K562 (cell line): ENCODE data around the gene UNC93B1. TPM values are rescaled to one million over a fixed set of nuclear protein-coding genes. Genes with fewer than 3 reads are reported as not detected.

Experiments
- ADNP ChIP-seq: fragments of 200-800 bp; sonication (Bioruptor generic); IDR thresholded peaks from 2 replicates; pipeline ENCODE4 v1.6.1; 2016; ENCODE audit warnings: missing genetic modification characterization, missing compliant biosample characterization
- ATF1 ChIP-seq, 2 experiments: fragments of 450-650 bp in 1 of 2; IDR thresholded peaks; 2 replicates each; pipeline ENCODE4 v1.6.1; 2016; ENCODE audit warnings: missing compliant biosample characterization in 1 of 2, missing genetic modification characterization in 1 of 2
- CCNT2 ChIP-seq: IDR thresholded peaks from 2 replicates; pipeline ENCODE4 v1.6.1; 2011; ENCODE audit warnings: borderline replicate concordance, low read depth, mild to moderate bottlenecking, moderate library complexity, mixed read lengths, low read length; ENCODE audit not compliant: insufficient read length; ENCODE audit errors: extremely low read depth
- CXXC5 ChIP-seq: fragments of 250-450 bp; sonication (Bioruptor Pico); IDR thresholded peaks from 2 replicates; pipeline ENCODE4 v1.8.0; 2022; ENCODE audit warnings: inconsistent platforms, mild to moderate bottlenecking, moderate library complexity
- ESRRA ChIP-seq: fragments of 450-650 bp; IDR thresholded peaks from 2 replicates; pipeline ENCODE4 v1.6.1; 2014; ENCODE audit warnings: low read depth, mild to moderate bottlenecking, moderate library complexity, borderline replicate concordance
- ETS1 ChIP-seq: conservative IDR thresholded peaks from 2 replicates; pipeline ENCODE4 v1.6.1; 2011; ENCODE audit warnings: low read depth, mild to moderate bottlenecking, low read length; ENCODE audit not compliant: control insufficient read depth
- FOXK2 ChIP-seq, 2 experiments: fragments of 450-650 bp; IDR thresholded peaks in 1 of 2; conservative IDR thresholded peaks in 1 of 2; 2 replicates each; pipeline ENCODE4 v1.6.1; 2016; ENCODE audit warnings: low read depth in 2 of 2, mild to moderate bottlenecking in 1 of 2
- GABPA ChIP-seq: fragments of 200-800 bp; sonication (Bioruptor generic); conservative IDR thresholded peaks from 2 replicates; pipeline ENCODE4 v1.6.1; 2016; ENCODE audit warnings: low read depth, missing genetic modification characterization, missing compliant biosample characterization
- GABPB1 ChIP-seq: sonication (generic); formaldehyde crosslinking; IDR thresholded peaks from 2 replicates; pipeline ENCODE4 v1.8.0; 2022; ENCODE audit warnings: mild to moderate bottlenecking, missing genetic modification reagents
- HINFP ChIP-seq: fragments of 450-650 bp; conservative IDR thresholded peaks from 2 replicates; pipeline ENCODE4 v1.6.1; 2016; ENCODE audit warnings: missing genetic modification characterization, low read depth, mild to moderate bottlenecking, control low read depth, missing compliant biosample characterization
- KDM1A ChIP-seq, 2 experiments: fragments of 450-650 bp; IDR thresholded peaks; 2 replicates each; pipeline ENCODE4 v1.6.1; 2016; ENCODE audit warnings: mild to moderate bottlenecking in 2 of 2
- NCOA6 ChIP-seq: fragments of 450-650 bp; IDR thresholded peaks from 2 replicates; pipeline ENCODE4 v1.6.1; 2017; ENCODE audit warnings: mild to moderate bottlenecking
- NEUROD1 ChIP-seq: fragments of 150-350 bp; IDR thresholded peaks from 2 replicates; pipeline ENCODE4 v1.6.1; 2014; ENCODE audit warnings: borderline replicate concordance, low read length, low read depth; ENCODE audit not compliant: partially characterized antibody
- POLR2G ChIP-seq: fragments of 200-400 bp; formaldehyde crosslinking; IDR thresholded peaks from 2 replicates; pipeline ENCODE4 v1.6.1; 2017; ENCODE audit warnings: low read depth, mild to moderate bottlenecking, antibody characterized with exemption, low read length, moderate library complexity
- RAD51 ChIP-seq: fragments of 450-650 bp; IDR thresholded peaks from 2 replicates; pipeline ENCODE4 v1.7.1; 2016; ENCODE audit warnings: low read depth, mild to moderate bottlenecking, borderline replicate concordance
- RB1 ChIP-seq: fragments of 450-650 bp; IDR thresholded peaks from 2 replicates; pipeline ENCODE4 v1.6.1; 2017; ENCODE audit warnings: low read depth, mild to moderate bottlenecking
- RBBP5 ChIP-seq: fragments of 200-600 bp; sonication (generic); IDR thresholded peaks from 2 replicates; pipeline ENCODE4 v1.6.1; 2012; ENCODE audit warnings: borderline replicate concordance, mild to moderate bottlenecking, low read length, control low read depth, inconsistent platforms; ENCODE audit not compliant: insufficient read depth, poor library complexity, severe bottlenecking
- RBM34 ChIP-seq: fragments of 200-400 bp; formaldehyde crosslinking; IDR thresholded peaks from 2 replicates; pipeline ENCODE4 v1.6.1; 2018; ENCODE audit warnings: low read length, borderline replicate concordance; ENCODE audit not compliant: insufficient read depth
- SMAD4 ChIP-seq: fragments of 250-450 bp; sonication (Bioruptor Pico); conservative IDR thresholded peaks from 2 replicates; pipeline ENCODE4 v1.8.0; 2021; ENCODE audit warnings: inconsistent platforms, mild to moderate bottlenecking, moderate library complexity
- SP1 ChIP-seq: sonication (generic); formaldehyde crosslinking; IDR thresholded peaks from 2 replicates; pipeline ENCODE4 v1.8.1; 2022; ENCODE audit warnings: mild to moderate bottlenecking, missing genetic modification reagents
- STAT5A ChIP-seq: IDR thresholded peaks from 2 replicates; pipeline ENCODE4 v1.6.1; 2012; ENCODE audit warnings: low read length, inconsistent platforms, borderline replicate concordance
- SUPT5H ChIP-seq: fragments of 450-650 bp; IDR thresholded peaks from 2 replicates; pipeline ENCODE4 v1.6.1; 2016
- TBP ChIP-seq: optimal IDR thresholded peaks from 2 replicates; pipeline ENCODE3; 2011; ENCODE audit warnings: low read depth, low read length, improper control_type of control experiment
- ZKSCAN1 ChIP-seq: fragments of 150-350 bp; IDR thresholded peaks from 2 replicates; pipeline ENCODE4 v1.6.1; 2016; ENCODE audit warnings: low read depth, low read length
- polyA plus RNA-seq, 8 experiments: library from polyadenylated mRNA; depleted of rRNA in 4 of 8; stranded (reverse) in 5 of 8; unstranded in 3 of 8; fragments of >200 nt; fragmentation: Nextera tagmentation in 2 of 8; fragmentation: Illumina TruSeq in 1 of 8; extraction: Ambion mirVana in 2 of 8; extraction: Trizol in 1 of 8; gene quantifications; 2 replicates each; pipeline versions ENCODE4 v1.2.1 to v1.2.3, GENCODE V29; 2011 to 2014; ENCODE audit warnings: inconsistent platforms in 1 of 8, missing spikeins in 1 of 8
- total RNA-seq, 7 experiments: library from RNA; depleted of rRNA in 6 of 7; stranded (reverse); fragments of >200 nt in 6 of 7; fragmentation: Illumina TruSeq in 2 of 7; extraction: Trizol in 2 of 7; gene quantifications; 2 replicates each; pipeline versions ENCODE4 v1.2.1 to v1.2.3, GENCODE V29; 2011 to 2021; ENCODE audit warnings: low replicate concordance in 1 of 7

The UNC93B1 gene
- total and polyA plus RNA-seq, 9 of the 15 experiments (the other 6 are each of a cell fraction or from before 2014, with no cell fraction given), result 0.10 to 13.6 (median 6.5) TPM

GRCh38 chr11:68003846-68004550, at the start of gene UNC93B1 (continued):
- TF ChIP-seq RBM34 (no peak), FOXK2 (conservative IDR thresholded peaks at IDR 0.05 in 1 of 2, IDR thresholded peaks at IDR 0.05 in 1 of 2; ENCODE audit: low read depth in 2 of 2) (0 out of 4 replicates have a peak, but pooled peaks have one; percentile 31 to 37), RAD51 (no peak; the same call in 1 of the 2 replicates), CXXC5 (CRISPR knock-in tag) (peak; percentile 82), NCOA6 (no peak), KDM1A (IDR thresholded peaks at IDR 0.05) (peak in 1 of 2 experiments; percentile 77; a peak in 2 of 4 replicates), ADNP (tag) (peak; percentile 93), SP1 (CRISPR knock-in tag) (peak; percentile 51), SMAD4 (CRISPR knock-in tag) (peak; percentile 70), HINFP (no peak), GABPA (tag) (peak; percentile 71), RBBP5 (peak; percentile 59), GABPB1 (peak; percentile 41), RB1 (peak; percentile 86; the same call in 1 of the 2 replicates), CCNT2 (peak; percentile 80), ETS1 (0 out of 2 replicates have a peak, but pooled peaks have one; percentile 34), ESRRA (peak; percentile 16; the same call in 1 of the 2 replicates), ATF1 (CRISPR knock-in tag; IDR thresholded peaks at IDR 0.05) (no peak), ATF1 (tag; IDR thresholded peaks at IDR 0.05) (peak; percentile 60), NEUROD1 (peak; percentile 42), ZKSCAN1 (peak; percentile 33), STAT5A (no peak), POLR2G (peak; percentile 87), SUPT5H (0 out of 2 replicates have a peak, but pooled peaks have one; percentile 27), TBP (peak; percentile 36)
